AG08395 (cell line): ENCODE data around the gene OR2T35.
"Not testable (repeated sequence)": the region's sequence is repeated elsewhere in the genome, so short reads cannot be mapped to it uniquely, and the experiment has no call there.

Source experiments
- DNase-seq: peaks from one replicate; pipeline ENCODE4 v3.0.0; 2012; ENCODE audit warnings: mixed read lengths, low spot score

OR2T35 gene

GRCh38 chr1:248645178-248645577, at the start of gene OR2T35:
Gene OR2T35, minus strand, starts transcription at chr1:248645278. Its CDS starts 6,020 bp downstream, at chr1:248639258.
- not testable (repeated sequence) for DNase-seq

GRCh38 chr1:248691567-248692155, 46.6 kb upstream of the OR2T35 start:
- DNase-seq: no peak

- no peak for DNase-seq
Measured at GRCh38 chr1:248688527-248689298, 43.6 kb upstream of the OR2T35 start.

GRCh38 chr1:248686815-248687214, 41.7 kb upstream of the OR2T35 start:
- DNase-seq: no peak

GRCh38 chr1:248681651-248682050, 36.6 kb upstream of the OR2T35 start:
- no peak for DNase-seq

- DNase-seq: no peak
Measured at GRCh38 chr1:248670003-248670402, 24.9 kb upstream of the OR2T35 start.

GRCh38 chr1:248663453-248664328, 18.6 kb upstream of the OR2T35 start:
- DNase-seq: not testable (repeated sequence)

GRCh38 chr1:248656797-248657196, 11.7 kb upstream of the OR2T35 start:
- DNase-seq: not testable (repeated sequence)

- not testable (repeated sequence) for DNase-seq
Measured at GRCh38 chr1:248655354-248655753, 10.3 kb upstream of the OR2T35 start, which contains the start of gene OR2T27. Gene OR2T27, minus strand, starts transcription at chr1:248655528. Its CDS starts 4,644 bp downstream, at chr1:248650884.

GRCh38 chr1:248648770-248649536, 3.9 kb upstream of the OR2T35 start:
- not testable (repeated sequence) for DNase-seq

- not testable (repeated sequence) for DNase-seq
Measured at GRCh38 chr1:248642971-248643651, 2.0 kb downstream of the OR2T35 start.

GRCh38 chr1:248641583-248641982, 3.5 kb downstream of the OR2T35 start:
- not testable (repeated sequence) for DNase-seq

- DNase-seq: not testable (repeated sequence)
Measured at GRCh38 chr1:248640906-248641305, 4.2 kb downstream of the OR2T35 start.

GRCh38 chr1:248639652-248640051, 5.4 kb downstream of the OR2T35 start:
- DNase-seq: not testable (repeated sequence)

- DNase-seq: not testable (repeated sequence)
Measured at GRCh38 chr1:248636612-248637011, 8.5 kb downstream of the OR2T35 start.

GRCh38 chr1:248634991-248635390, 10.1 kb downstream of the OR2T35 start, which contains the start of gene OR2T11:
Gene OR2T11, minus strand, starts transcription at chr1:248635091. Its CDS starts 7,963 bp downstream, at chr1:248627128.
- not testable (repeated sequence) for DNase-seq

GRCh38 chr1:248631354-248632008, 13.6 kb downstream of the OR2T35 start:
- no peak for DNase-seq

- no peak for DNase-seq
Measured at GRCh38 chr1:248630551-248630950, 14.5 kb downstream of the OR2T35 start.

GRCh38 chr1:248627971-248628844, 16.9 kb downstream of the OR2T35 start:
- no peak for DNase-seq
